Esophagus muscularis mucosa (tissue), 4 donors: ENCODE data around the gene MSH3. TPM values are rescaled to one million over a fixed set of nuclear protein-coding genes. Genes with fewer than 3 reads are reported as not detected.
A peak's percentile ranks its signal among the peaks of the same experiment; 100 is the strongest.

Source experiments
- DNase-seq: peaks from one replicate; pipeline ENCODE4 v3.0.0-alpha.2; 2017; ENCODE audit errors: extremely low spot score
- H3K27ac ChIP-seq, 4 donors: fragments of 200-600 bp; sonication (generic); replicated peaks in 1 of 4; 1 replicate in 3 of 4; 2 replicates in 1 of 4; pipeline ENCODE4 v1.5.1; 2016 to 2019; ENCODE audit warnings: mild to moderate bottlenecking in 1 of 4
- H3K27me3 ChIP-seq, 4 donors: fragments of 200-600 bp; sonication (generic); one replicate each; pipeline versions ENCODE4 v1.5.1 to v1.6.0; 2016 to 2019
- H3K36me3 ChIP-seq, 4 donors: fragments of 200-600 bp; sonication (generic); one replicate each; pipeline ENCODE4 v1.5.1; 2016 to 2019
- H3K4me1 ChIP-seq, 4 donors: fragments of 200-600 bp; sonication (generic); one replicate each; pipeline ENCODE4 v1.5.1; 2016 to 2019
- H3K4me3 ChIP-seq, 4 donors: fragments of 200-600 bp; sonication (generic); 1 replicate in 2 of 4; 2 replicates in 2 of 4; pipeline ENCODE4 v1.5.1; 2016 to 2019; ENCODE audit warnings: mild to moderate bottlenecking in 4 of 4, moderate library complexity in 1 of 4
- H3K9me3 ChIP-seq, 4 donors: fragments of 200-600 bp; sonication (generic); 1 replicate in 3 of 4; 2 replicates in 1 of 4; pipeline ENCODE4 v1.5.1; 2016 to 2019
- CTCF ChIP-seq, 3 experiments: fragments of 200-600 bp in 2 of 3; fragments of 450-650 bp in 1 of 3; sonication (generic) in 2 of 3; IDR thresholded peaks; one replicate each; pipeline ENCODE4 v1.5.1; 2017 to 2019; ENCODE audit warnings: antibody characterized with exemption in 3 of 3, mild to moderate bottlenecking in 2 of 3, moderate library complexity in 1 of 3
- EP300 ChIP-seq: sonication (generic); formaldehyde crosslinking; IDR thresholded peaks from one replicate; pipeline ENCODE4 v1.6.1; 2017; ENCODE audit warnings: antibody characterized with exemption
- POLR2A ChIP-seq: fragments of 450-650 bp; IDR thresholded peaks from one replicate; pipeline ENCODE4 v1.6.1; 2017; ENCODE audit warnings: antibody characterized with exemption, moderate library complexity, mild to moderate bottlenecking, low read depth
- POLR2AphosphoS5 ChIP-seq, 2 donors: sonication (generic); formaldehyde crosslinking; IDR thresholded peaks; one replicate each; pipeline ENCODE4 v1.6.1; 2017; ENCODE audit warnings: antibody characterized with exemption in 2 of 2
- WGBS: methylation state at CpG from one replicate; pipeline ENCODE4 v1.1.5; 2018; 5-methylcytosine and 5-hydroxymethylcytosine counted together
- intact Hi-C: fragments of 100-400 bp; cut with DNase I; formaldehyde crosslinking; loops from one replicate; pipeline ENCODE4 v1.15.1; 2023
- total RNA-seq, 4 donors: library from RNA; depleted of rRNA; stranded (reverse); fragments of >200 nt; gene quantifications; one replicate each; pipeline versions ENCODE4 v1.1.0 to v1.2.1, GENCODE V29; 2016

The MSH3 gene
- total RNA-seq, 4 donors from 2014 or later, result 7.6 to 11.6 (median 9.3) TPM

- no peak overlapping the region for H3K27ac ChIP-seq
- DNase-seq, result no peak
- 78% methylated on average over 7 of the region's 8 CpGs for WGBS
- intact Hi-C loops, result no loop called here
- TF ChIP-seq POLR2A, result no peak
- no peak for TF ChIP-seq POLR2AphosphoS5 (IDR thresholded peaks at IDR 0.05)
- peaks cover 8 to 66% (median 19%) of the 10 kb centered on the region in 4 donors for H3K36me3 ChIP-seq
- H3K27me3 ChIP-seq, result no peaks in the 10 kb centered on the region
- H3K9me3 ChIP-seq, result no peaks in the 10 kb centered on the region
- H3K4me3 ChIP-seq, result no peak overlapping the region
- no peaks in the 10 kb centered on the region for H3K4me1 ChIP-seq
Measured at GRCh38 chr5:80667384-80667783, 12.9 kb downstream of the MSH3 start.

- intact Hi-C loops, result no loop called here
- Histone ChIP-seq H3K4me3 (no peak overlapping the region), H3K27ac (no peak overlapping the region), H3K36me3 (peaks cover 8 to 68% (median 27%) of the 10 kb centered on the region in 4 donors), H3K27me3 (no peaks in the 10 kb centered on the region), H3K9me3 (no peaks in the 10 kb centered on the region), H3K4me1 (peaks cover 0 to 2% (median 0%) of the 10 kb centered on the region in 4 donors)
- TF ChIP-seq POLR2A (no peak), CTCF (IDR thresholded peaks at IDR 0.05) (no peak), EP300 (no peak), POLR2AphosphoS5 (IDR thresholded peaks at IDR 0.05) (no peak)
- WGBS, result 80% methylated on average over 14 of the region's 16 CpGs
- DNase-seq, result no peak
Measured at GRCh38 chr5:80668016-80668969, 13.8 kb downstream of the MSH3 start.

- intact Hi-C loops, result loop anchor here (5.0 kb wide), 1 partner anchor 185 kb away; the partner anchor contains the start of gene FAM151B
- no peak overlapping the region for H3K27ac ChIP-seq
- DNase-seq, result no peak
- peaks cover 0 to 73% (median 36%) of the 10 kb centered on the region in 4 donors for H3K36me3 ChIP-seq
- WGBS, result 19% methylated on average over 7 of the region's 7 CpGs
- H3K4me1 ChIP-seq, result peaks cover 0 to 2% (median 0%) of the 10 kb centered on the region in 4 donors
- TF ChIP-seq CTCF (IDR thresholded peaks at IDR 0.05) (peak; percentile 59 to 83 (median 67)), EP300 (no peak)
- no peaks in the 10 kb centered on the region for H3K9me3 ChIP-seq
- no peak overlapping the region for H3K4me3 ChIP-seq
- no peaks in the 10 kb centered on the region for H3K27me3 ChIP-seq
Measured at GRCh38 chr5:80672140-80672736, 17.8 kb downstream of the MSH3 start.

- Histone ChIP-seq H3K4me1 (peaks cover 0 to 2% (median 0%) of the 10 kb centered on the region in 4 donors), H3K27ac (no peak overlapping the region), H3K9me3 (no peaks in the 10 kb centered on the region), H3K36me3 (peaks cover 0 to 65% (median 42%) of the 10 kb centered on the region in 4 donors), H3K27me3 (no peaks in the 10 kb centered on the region), H3K4me3 (no peak overlapping the region)
- TF ChIP-seq CTCF (IDR thresholded peaks at IDR 0.05) (no peak), POLR2AphosphoS5 (IDR thresholded peaks at IDR 0.05) (no peak), EP300 (no peak), POLR2A (no peak)
- DNase-seq, result no peak
- WGBS, result 65% methylated on average over 6 of the region's 6 CpGs
- intact Hi-C loops, result no loop called here
Measured at GRCh38 chr5:80676706-80677105, 22.3 kb downstream of the MSH3 start.

- Histone ChIP-seq H3K4me3 (no peak overlapping the region), H3K4me1 (no peaks in the 10 kb centered on the region), H3K36me3 (peaks cover 0 to 24% (median 3%) of the 10 kb centered on the region in 4 donors), H3K27ac (no peak overlapping the region), H3K27me3 (no peaks in the 10 kb centered on the region), H3K9me3 (no peaks in the 10 kb centered on the region)
- intact Hi-C loops, result loop anchor here (10.0 kb wide), 1 partner anchor 618 kb away; the partner anchor contains the start of gene ZCCHC9
- no peak for DNase-seq
- TF ChIP-seq EP300 (no peak), POLR2A (no peak), POLR2AphosphoS5 (IDR thresholded peaks at IDR 0.05) (no peak), CTCF (IDR thresholded peaks at IDR 0.05) (peak in 2 of 3 experiments; percentile 17 to 30)
Measured at GRCh38 chr5:80686757-80687156, 32.3 kb downstream of the MSH3 start.
